PC-9 (cell line): Measurements from ENCODE around the gene CPNE4. TPM values are rescaled to one million over a fixed set of nuclear protein-coding genes. Genes with fewer than 3 reads are reported as not detected.

Source experiments
- BruUV-seq: library from RNA; stranded (reverse); fragments of 400-500 nt; replicated peaks from 2 replicates; lab custom pipeline; 2021; lab: Mats Ljungman, UMichigan
- CTCF ChIA-PET: fragments of 300-600 bp; sonication (Branson Sonifier 250); formaldehyde crosslinking; loops from one replicate; lab custom pipeline; 2022; ENCODE audit warnings: antibody characterized with exemption; lab: Charles Lee
- POLR2A ChIA-PET: fragments of 300-600 bp; sonication (Branson Sonifier 250); formaldehyde crosslinking; loops from one replicate; lab custom pipeline; 2022; ENCODE audit warnings: antibody characterized with exemption; ENCODE audit not compliant: unreplicated experiment; lab: Charles Lee
- DNase-seq, 2 experiments: peaks; one replicate each; pipeline versions ENCODE4 v3.0.0 to v3.0.0-alpha.2; 2015 to 2022; ENCODE audit warnings: mixed read lengths in 1 of 2
- H2AFZ ChIP-seq: fragments of 200-600 bp; sonication (generic); 2 replicates; pipeline ENCODE4 v1.8.1; 2017; ENCODE audit warnings: antibody characterized with exemption
- H3F3A ChIP-seq: fragments of 200-600 bp; sonication (generic); 2 replicates; pipeline ENCODE4 v1.8.1; 2017; ENCODE audit warnings: antibody characterized with exemption, mild to moderate bottlenecking, low read depth; ENCODE audit not compliant: insufficient read depth
- H3K27ac ChIP-seq: fragments of 200-600 bp; sonication (generic); 2 replicates; pipeline ENCODE4 v1.6.1; 2016; ENCODE audit warnings: mixed run types
- H3K27me3 ChIP-seq: fragments of 200-600 bp; sonication (generic); 2 replicates; pipeline ENCODE4 v1.6.1; 2016; ENCODE audit warnings: low read depth, mixed run types; ENCODE audit not compliant: insufficient read depth
- H3K36me3 ChIP-seq: fragments of 200-600 bp; sonication (generic); 2 replicates; pipeline ENCODE4 v1.6.1; 2016; ENCODE audit warnings: low read depth, mixed run types
- H3K4me1 ChIP-seq: fragments of 200-600 bp; sonication (generic); replicated peaks from 2 replicates; pipeline ENCODE4 v1.6.1; 2016; ENCODE audit warnings: mixed run types; ENCODE audit not compliant: insufficient read depth
- H3K4me2 ChIP-seq: fragments of 200-600 bp; sonication (generic); 2 replicates; pipeline ENCODE4 v1.6.1; 2017; ENCODE audit warnings: mixed run types
- H3K4me3 ChIP-seq: fragments of 200-600 bp; sonication (generic); 2 replicates; pipeline ENCODE4 v1.6.1; 2016; ENCODE audit warnings: mixed run types
- H3K79me2 ChIP-seq: fragments of 200-600 bp; sonication (generic); 2 replicates; pipeline ENCODE4 v1.6.1; 2017; ENCODE audit warnings: low read depth, mixed run types
- H3K9me2 ChIP-seq: fragments of 200-600 bp; sonication (generic); 2 replicates; pipeline ENCODE4 v1.8.1; 2017; ENCODE audit warnings: mild to moderate bottlenecking; ENCODE audit not compliant: insufficient read depth
- H3K9me3 ChIP-seq: fragments of 200-600 bp; sonication (generic); 2 replicates; pipeline ENCODE4 v1.8.1; 2016; ENCODE audit warnings: low read depth; ENCODE audit not compliant: insufficient read depth
- H4K20me1 ChIP-seq: fragments of 200-600 bp; sonication (generic); 2 replicates; pipeline ENCODE4 v1.8.1; 2017; ENCODE audit not compliant: insufficient read depth
- EZH2 ChIP-seq: fragments of 200-600 bp; sonication (generic); IDR thresholded peaks from 2 replicates; pipeline ENCODE4 v1.8.0; 2017; ENCODE audit warnings: antibody characterized with exemption, low read depth
- intact Hi-C: fragments of 100-400 bp; cut with micrococcal nuclease; formaldehyde crosslinking; loops from one replicate; pipeline ENCODE4 v1.10.0; 2022; ENCODE audit not compliant: unreplicated experiment
- total RNA-seq: library from RNA; stranded (reverse); gene quantifications from 2 replicates; pipeline ENCODE4 v1.2.3, GENCODE V29; 2021
- TF ChIP-seq, protein P1 (sequence below): fragments of 200-600 bp; sonication (generic); conservative IDR thresholded peaks from 2 replicates; pipeline ENCODE4 v1.6.1; 2017; ENCODE audit warnings: mixed run types, antibody characterized with exemption, mild to moderate bottlenecking, moderate library complexity

CPNE4 gene
- total RNA-seq, 1 experiment from 2014 or later, result 0.22 TPM

DNA sequence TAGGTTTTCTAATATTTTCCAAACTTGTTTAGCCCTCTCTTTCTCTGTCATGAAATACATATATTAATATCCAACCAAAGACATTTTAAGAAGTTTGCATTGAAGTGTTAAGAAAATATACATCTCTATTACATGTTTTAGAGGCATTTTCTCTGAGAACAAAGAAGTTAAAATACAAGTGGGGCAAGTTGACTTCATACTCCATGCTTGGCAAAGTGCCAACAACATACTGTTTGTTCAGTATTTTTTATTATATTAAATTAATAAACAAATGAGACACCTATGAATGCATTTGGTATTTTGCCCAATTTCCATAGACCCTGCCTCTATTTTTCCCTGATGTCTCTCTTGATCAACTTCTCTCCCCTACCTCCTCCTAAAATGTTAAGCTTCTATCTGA is 299.3 kb downstream of the CPNE4 start:
- no peak overlapping the region for H3K4me2 ChIP-seq
- POLR2A ChIA-PET, result no interaction called here
- no peaks in the 10 kb centered on the region; the same call in 1 of the 2 replicates for H3K9me3 ChIP-seq
- intact Hi-C loops, result no loop called here
- TF ChIP-seq EZH2, result no peak
- TF ChIP-seq, protein P1, sequence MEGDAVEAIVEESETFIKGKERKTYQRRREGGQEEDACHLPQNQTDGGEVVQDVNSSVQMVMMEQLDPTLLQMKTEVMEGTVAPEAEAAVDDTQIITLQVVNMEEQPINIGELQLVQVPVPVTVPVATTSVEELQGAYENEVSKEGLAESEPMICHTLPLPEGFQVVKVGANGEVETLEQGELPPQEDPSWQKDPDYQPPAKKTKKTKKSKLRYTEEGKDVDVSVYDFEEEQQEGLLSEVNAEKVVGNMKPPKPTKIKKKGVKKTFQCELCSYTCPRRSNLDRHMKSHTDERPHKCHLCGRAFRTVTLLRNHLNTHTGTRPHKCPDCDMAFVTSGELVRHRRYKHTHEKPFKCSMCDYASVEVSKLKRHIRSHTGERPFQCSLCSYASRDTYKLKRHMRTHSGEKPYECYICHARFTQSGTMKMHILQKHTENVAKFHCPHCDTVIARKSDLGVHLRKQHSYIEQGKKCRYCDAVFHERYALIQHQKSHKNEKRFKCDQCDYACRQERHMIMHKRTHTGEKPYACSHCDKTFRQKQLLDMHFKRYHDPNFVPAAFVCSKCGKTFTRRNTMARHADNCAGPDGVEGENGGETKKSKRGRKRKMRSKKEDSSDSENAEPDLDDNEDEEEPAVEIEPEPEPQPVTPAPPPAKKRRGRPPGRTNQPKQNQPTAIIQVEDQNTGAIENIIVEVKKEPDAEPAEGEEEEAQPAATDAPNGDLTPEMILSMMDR, result no peak
- no peak overlapping the region for H2AFZ ChIP-seq
- no TSS peak for BruUV-seq
- H3K9me2 ChIP-seq, result no peaks in the 10 kb centered on the region; the same call in 1 of the 2 replicates
- no peaks in the 10 kb centered on the region for H4K20me1 ChIP-seq
- no peak overlapping the region for H3K27ac ChIP-seq
- H3K4me3 ChIP-seq, result no peak overlapping the region
- DNase-seq, result no peak
- no peaks in the 10 kb centered on the region for H3K36me3 ChIP-seq
- no peaks in the 10 kb centered on the region for H3K79me2 ChIP-seq
- no peaks in the 10 kb centered on the region for H3K27me3 ChIP-seq
- no peaks in the 10 kb centered on the region for H3K4me1 ChIP-seq
- CTCF ChIA-PET, result no interaction called here
- no peaks in the 10 kb centered on the region for H3F3A ChIP-seq

DNA sequence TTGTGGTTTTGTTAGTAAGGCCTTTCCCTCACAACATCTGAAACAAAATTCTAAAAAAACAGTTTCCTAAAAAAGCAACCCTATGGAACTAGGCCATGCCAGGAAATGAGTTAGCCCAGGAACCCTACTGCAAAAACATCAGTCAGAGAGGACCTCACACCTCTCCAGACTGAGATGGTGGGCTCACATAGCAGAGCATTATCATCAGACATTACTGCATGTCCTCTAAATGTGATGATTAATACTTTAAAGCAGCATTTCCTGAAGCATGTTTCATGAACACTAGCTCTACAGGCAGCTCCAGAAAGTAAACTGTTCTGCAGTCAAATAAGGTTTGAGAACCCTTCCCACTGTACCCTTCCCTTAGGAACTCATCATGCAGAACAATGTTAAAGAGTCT is 299.7 kb downstream of the CPNE4 start:
- ChIA-PET CTCF (no interaction called here), POLR2A (no interaction called here)
- H3K9me2 ChIP-seq, result no peaks in the 10 kb centered on the region; the same call in 1 of the 2 replicates
- H4K20me1 ChIP-seq, result no peaks in the 10 kb centered on the region
- H3K27ac ChIP-seq, result no peak overlapping the region
- no peak for DNase-seq
- H3K4me2 ChIP-seq, result no peak overlapping the region
- no peaks in the 10 kb centered on the region for H3K79me2 ChIP-seq
- no peaks in the 10 kb centered on the region; the same call in 1 of the 2 replicates for H3K9me3 ChIP-seq
- TF ChIP-seq EZH2, result no peak
- TF ChIP-seq, protein P1, result no peak
- intact Hi-C loops, result no loop called here
- no peak overlapping the region for H2AFZ ChIP-seq
- no peaks in the 10 kb centered on the region for H3K27me3 ChIP-seq
- BruUV-seq, result no TSS peak
- no peak overlapping the region for H3K4me3 ChIP-seq
- H3K4me1 ChIP-seq, result peaks cover 1% of the 10 kb centered on the region; the same call in 1 of the 2 replicates
- no peaks in the 10 kb centered on the region for H3F3A ChIP-seq
- H3K36me3 ChIP-seq, result no peaks in the 10 kb centered on the region

- Histone ChIP-seq H3K9me3 (no peaks in the 10 kb centered on the region; the same call in 1 of the 2 replicates), H3K4me2 (no peak overlapping the region), H3K4me1 (peaks cover 16% of the 10 kb centered on the region), H4K20me1 (no peaks in the 10 kb centered on the region), H3K4me3 (no peak overlapping the region), H3K27me3 (no peaks in the 10 kb centered on the region), H3F3A (peaks cover 7% of the 10 kb centered on the region; the same call in 1 of the 2 replicates), H3K79me2 (no peaks in the 10 kb centered on the region), H2AFZ (no peak overlapping the region), H3K27ac (no peak overlapping the region), H3K9me2 (no peaks in the 10 kb centered on the region; the same call in 1 of the 2 replicates), H3K36me3 (no peaks in the 10 kb centered on the region)
- CTCF ChIA-PET, result no interaction called here
- BruUV-seq, result no TSS peak
- no peak for DNase-seq
- no peak for TF ChIP-seq EZH2
- TF ChIP-seq, protein P1, result no peak
- intact Hi-C loops, result no loop called here
- POLR2A ChIA-PET, result no interaction called here
Observed at GRCh38 chr3:131733086-131733841, 301.6 kb downstream of the CPNE4 start.
